Muscle layer of duodenum (tissue), 2 donors: ENCODE results near the gene OSBPL5.

Experiments
- H3K27ac ChIP-seq: one replicate; pipeline ENCODE4 v1.7.0; 2013; ENCODE audit warnings: mild to moderate bottlenecking, low read length
- H3K27me3 ChIP-seq: one replicate; pipeline ENCODE4 v1.7.0; 2013; ENCODE audit warnings: low read depth, mild to moderate bottlenecking, control low read depth, low read length
- H3K36me3 ChIP-seq, 2 donors: one replicate each; pipeline ENCODE4 v1.7.0; 2013; ENCODE audit warnings: low read length in 2 of 2, control low read depth in 1 of 2, mild to moderate bottlenecking in 1 of 2; ENCODE audit not compliant: insufficient read depth in 2 of 2, control insufficient read depth in 1 of 2
- H3K4me1 ChIP-seq, 2 donors: one replicate each; pipeline ENCODE4 v1.7.0; 2013; ENCODE audit warnings: low read length in 2 of 2, mild to moderate bottlenecking in 2 of 2, control low read depth in 1 of 2, moderate library complexity in 1 of 2; ENCODE audit not compliant: insufficient read depth in 2 of 2, control insufficient read depth in 1 of 2
- H3K4me3 ChIP-seq, 2 donors: one replicate each; pipeline ENCODE4 v1.7.0; 2013; ENCODE audit warnings: low read length in 2 of 2, low read depth in 1 of 2, mild to moderate bottlenecking in 1 of 2
- H3K9me3 ChIP-seq, 2 donors: one replicate each; pipeline ENCODE4 v1.7.0; 2013; ENCODE audit warnings: low read length in 2 of 2, control low read depth in 1 of 2, mild to moderate bottlenecking in 1 of 2; ENCODE audit not compliant: control insufficient read depth in 1 of 2
- donor health status: healthy.

The OSBPL5 gene

GRCh38 chr11:3158131-3158591 is 6.9 kb downstream of the OSBPL5 start:
- H3K27me3 ChIP-seq: no peaks in the 10 kb centered on the region
- no peak overlapping the region for H3K27ac ChIP-seq
- no peaks in the 10 kb centered on the region for H3K9me3 ChIP-seq
- no peaks in the 10 kb centered on the region for H3K36me3 ChIP-seq
- no peak overlapping the region for H3K4me3 ChIP-seq
- H3K4me1 ChIP-seq: peaks cover 33 to 89% of the 10 kb centered on the region in 2 donors

GRCh38 chr11:3157381-3158130 is 7.6 kb downstream of the OSBPL5 start:
- Histone ChIP-seq H3K36me3 (peaks cover 0 to 4% of the 10 kb centered on the region in 2 donors), H3K4me3 (no peak overlapping the region), H3K4me1 (peaks cover 39 to 89% of the 10 kb centered on the region in 2 donors), H3K9me3 (no peaks in the 10 kb centered on the region), H3K27ac (no peak overlapping the region), H3K27me3 (no peaks in the 10 kb centered on the region)

- H3K27me3 ChIP-seq: no peaks in the 10 kb centered on the region
- peak overlapping the region in 1 of 2 donors; percentile 33 for H3K4me3 ChIP-seq
- H3K27ac ChIP-seq: peak overlapping the region; percentile 47
- H3K9me3 ChIP-seq: no peaks in the 10 kb centered on the region
- H3K36me3 ChIP-seq: peaks cover 4 to 8% of the 10 kb centered on the region in 2 donors
- peaks cover 40 to 86% of the 10 kb centered on the region in 2 donors for H3K4me1 ChIP-seq
These were observed 8.3 kb downstream of the OSBPL5 start for GRCh38 chr11:3156661-3157311.

GRCh38 chr11:3156282-3156660 is 8.8 kb downstream of the OSBPL5 start:
- Histone ChIP-seq H3K4me1 (peaks cover 36 to 81% of the 10 kb centered on the region in 2 donors), H3K4me3 (peak overlapping the region in 1 of 2 donors; percentile 34), H3K9me3 (no peaks in the 10 kb centered on the region), H3K27me3 (no peaks in the 10 kb centered on the region), H3K27ac (peak overlapping the region; percentile 53), H3K36me3 (peaks cover 4 to 8% of the 10 kb centered on the region in 2 donors)

- Histone ChIP-seq H3K27me3 (no peaks in the 10 kb centered on the region), H3K27ac (peak overlapping the region; percentile 53), H3K36me3 (peaks cover 4 to 8% of the 10 kb centered on the region in 2 donors), H3K4me3 (peak overlapping the region in 1 of 2 donors; percentile 34), H3K9me3 (no peaks in the 10 kb centered on the region), H3K4me1 (peaks cover 31 to 76% of the 10 kb centered on the region in 2 donors)
These were observed 9.3 kb downstream of the OSBPL5 start for GRCh38 chr11:3155691-3156258.

- Histone ChIP-seq H3K27ac (peak overlapping the region; percentile 53), H3K9me3 (no peaks in the 10 kb centered on the region), H3K36me3 (peaks cover 4 to 8% of the 10 kb centered on the region in 2 donors), H3K4me3 (peak overlapping the region in 1 of 2 donors; percentile 34), H3K4me1 (peaks cover 30 to 79% of the 10 kb centered on the region in 2 donors), H3K27me3 (no peaks in the 10 kb centered on the region)
These were observed 9.9 kb downstream of the OSBPL5 start for GRCh38 chr11:3155216-3155615.

- peak overlapping the region in 1 of 2 donors; percentile 29 for H3K4me3 ChIP-seq
These were observed 11.0 kb downstream of the OSBPL5 start for GRCh38 chr11:3154001-3154599.

GRCh38 chr11:3153291-3153861 is 11.7 kb downstream of the OSBPL5 start:
- H3K9me3 ChIP-seq: no peaks in the 10 kb centered on the region
- peaks cover 28 to 77% of the 10 kb centered on the region in 2 donors for H3K4me1 ChIP-seq
- H3K27ac ChIP-seq: peak overlapping the region; percentile 70
- peak overlapping the region in 1 of 2 donors; percentile 29 for H3K4me3 ChIP-seq
- no peaks in the 10 kb centered on the region for H3K27me3 ChIP-seq
- peaks cover 4 to 8% of the 10 kb centered on the region in 2 donors for H3K36me3 ChIP-seq

More at GRCh38 chr11:3154001-3154599, 11.0 kb downstream of the OSBPL5 start:
- Histone ChIP-seq H3K27ac (peak overlapping the region; percentile 70), H3K4me1 (peaks cover 25 to 80% of the 10 kb centered on the region in 2 donors), H3K36me3 (peaks cover 4 to 8% of the 10 kb centered on the region in 2 donors), H3K9me3 (no peaks in the 10 kb centered on the region), H3K27me3 (no peaks in the 10 kb centered on the region)

- H3K27ac ChIP-seq: peak overlapping the region; percentile 65
These were observed 12.5 kb downstream of the OSBPL5 start for GRCh38 chr11:3152471-3153110.

GRCh38 chr11:3150726-3151125 is 14.4 kb downstream of the OSBPL5 start:
- Histone ChIP-seq H3K27me3 (no peaks in the 10 kb centered on the region), H3K4me3 (no peak overlapping the region), H3K27ac (no peak overlapping the region), H3K4me1 (peaks cover 27 to 68% of the 10 kb centered on the region in 2 donors), H3K36me3 (peaks cover 4 to 8% of the 10 kb centered on the region in 2 donors), H3K9me3 (no peaks in the 10 kb centered on the region)

More at GRCh38 chr11:3152471-3153110, 12.5 kb downstream of the OSBPL5 start:
- Histone ChIP-seq H3K36me3 (peaks cover 4 to 8% of the 10 kb centered on the region in 2 donors), H3K9me3 (no peaks in the 10 kb centered on the region), H3K4me3 (no peak overlapping the region), H3K27me3 (no peaks in the 10 kb centered on the region), H3K4me1 (peaks cover 35 to 76% of the 10 kb centered on the region in 2 donors)
